RWPE2 (cell line): ENCODE data around the gene ACAD10.
"Not testable (repeated sequence)": the region's sequence is repeated elsewhere in the genome, so short reads cannot be mapped to it uniquely, and the experiment has no call there.

Source experiments
- ATAC-seq: fragments of 200-7000 bp; cut with Tn5 transposase; 3 replicates; pipeline ENCODE4 v1.9.1; 2021; ENCODE audit warnings: low read depth
- DNase-seq: peaks from one replicate; pipeline ENCODE4 v3.0.0-alpha.2; 2020; ENCODE audit warnings: low spot score
- H3K27ac ChIP-seq: fragments of 450-650 bp; 2 replicates; pipeline ENCODE4 v1.5.1; 2017; ENCODE audit warnings: mild to moderate bottlenecking; ENCODE audit not compliant: poor library complexity, severe bottlenecking
- H3K27me3 ChIP-seq: fragments of 250-450 bp; sonication (Bioruptor Pico); 2 replicates; pipeline ENCODE4 v1.5.1; 2021; ENCODE audit warnings: mild to moderate bottlenecking, moderate library complexity; ENCODE audit not compliant: insufficient read depth, poor library complexity, severe bottlenecking
- H3K36me3 ChIP-seq: fragments of 250-450 bp; sonication (Bioruptor Pico); 2 replicates; pipeline ENCODE4 v1.5.1; 2020; ENCODE audit warnings: low read depth, mild to moderate bottlenecking, moderate library complexity
- H3K4me1 ChIP-seq: fragments of 250-450 bp; sonication (Bioruptor Pico); 2 replicates; pipeline ENCODE4 v1.5.1; 2021; ENCODE audit warnings: mild to moderate bottlenecking, moderate library complexity; ENCODE audit not compliant: insufficient read depth, poor library complexity, severe bottlenecking
- H3K4me3 ChIP-seq: fragments of 250-450 bp; sonication (Bioruptor Pico); 2 replicates; pipeline ENCODE4 v1.5.1; 2021; ENCODE audit warnings: mild to moderate bottlenecking, moderate library complexity; ENCODE audit not compliant: severe bottlenecking
- H3K9me3 ChIP-seq: fragments of 250-450 bp; sonication (Bioruptor Pico); 2 replicates; pipeline ENCODE4 v1.5.1; 2021; ENCODE audit warnings: mild to moderate bottlenecking, moderate library complexity; ENCODE audit not compliant: severe bottlenecking
- CTCF ChIP-seq: fragments of 450-650 bp; IDR thresholded peaks from one replicate; pipeline ENCODE4 v1.5.1; 2017; ENCODE audit warnings: mild to moderate bottlenecking, moderate library complexity; ENCODE audit not compliant: poor library complexity, severe bottlenecking

The ACAD10 gene

GRCh38 chr12:111720457-111720856 lies 34.6 kb downstream of the ACAD10 start:
- DNase-seq (no peak), ATAC-seq (no peak)
- Histone ChIP-seq H3K27ac (no peak overlapping the region), H3K36me3 (peaks cover 66% of the 10 kb centered on the region), H3K27me3 (no peaks in the 10 kb centered on the region), H3K4me1 (no peaks in the 10 kb centered on the region), H3K9me3 (no peaks in the 10 kb centered on the region), H3K4me3 (no peak overlapping the region)
- TF ChIP-seq CTCF: no peak

GRCh38 chr12:111723646-111724360 lies 38.0 kb downstream of the ACAD10 start:
- H3K4me1 ChIP-seq, ATAC-seq: not testable (repeated sequence)
- H3K36me3 ChIP-seq: peaks cover 42% of the 10 kb centered on the region

GRCh38 chr12:111728795-111729194 lies 42.9 kb downstream of the ACAD10 start:
- H3K36me3 ChIP-seq: peaks cover 27% of the 10 kb centered on the region
- no peak overlapping the region for H3K4me3 ChIP-seq
- no peaks in the 10 kb centered on the region for H3K4me1 ChIP-seq
- TF ChIP-seq CTCF: no peak
- H3K27ac ChIP-seq: no peak overlapping the region
- DNase-seq (no peak), ATAC-seq (no peak)
- H3K9me3 ChIP-seq: no peaks in the 10 kb centered on the region
- no peaks in the 10 kb centered on the region for H3K27me3 ChIP-seq

More at GRCh38 chr12:111723646-111724360, 38.0 kb downstream of the ACAD10 start:
- not testable (repeated sequence) for H3K4me3 ChIP-seq, H3K27me3 ChIP-seq, H3K27ac ChIP-seq, H3K9me3 ChIP-seq, DNase-seq

GRCh38 chr12:111730420-111730819 lies 44.6 kb downstream of the ACAD10 start:
- H3K27me3 ChIP-seq: no peaks in the 10 kb centered on the region
- TF ChIP-seq CTCF: no peak
- no peak overlapping the region for H3K4me3 ChIP-seq
- no peak for DNase-seq
- peaks cover 31% of the 10 kb centered on the region for H3K36me3 ChIP-seq
- no peak for ATAC-seq
- no peaks in the 10 kb centered on the region for H3K9me3 ChIP-seq
- no peaks in the 10 kb centered on the region for H3K4me1 ChIP-seq
- H3K27ac ChIP-seq: no peak overlapping the region

- no peak overlapping the region for H3K4me3 ChIP-seq
- H3K36me3 ChIP-seq: peaks cover 39% of the 10 kb centered on the region
- DNase-seq (no peak), ATAC-seq (no peak)
- H3K4me1 ChIP-seq: no peaks in the 10 kb centered on the region
- no peaks in the 10 kb centered on the region for H3K27me3 ChIP-seq
- H3K9me3 ChIP-seq: no peaks in the 10 kb centered on the region
- TF ChIP-seq CTCF: no peak
- H3K27ac ChIP-seq: no peak overlapping the region
Measured at GRCh38 chr12:111732786-111733185, 46.9 kb downstream of the ACAD10 start.
